ENCODE results near the gene TPRG1L.

The TPRG1L gene

DNA sequence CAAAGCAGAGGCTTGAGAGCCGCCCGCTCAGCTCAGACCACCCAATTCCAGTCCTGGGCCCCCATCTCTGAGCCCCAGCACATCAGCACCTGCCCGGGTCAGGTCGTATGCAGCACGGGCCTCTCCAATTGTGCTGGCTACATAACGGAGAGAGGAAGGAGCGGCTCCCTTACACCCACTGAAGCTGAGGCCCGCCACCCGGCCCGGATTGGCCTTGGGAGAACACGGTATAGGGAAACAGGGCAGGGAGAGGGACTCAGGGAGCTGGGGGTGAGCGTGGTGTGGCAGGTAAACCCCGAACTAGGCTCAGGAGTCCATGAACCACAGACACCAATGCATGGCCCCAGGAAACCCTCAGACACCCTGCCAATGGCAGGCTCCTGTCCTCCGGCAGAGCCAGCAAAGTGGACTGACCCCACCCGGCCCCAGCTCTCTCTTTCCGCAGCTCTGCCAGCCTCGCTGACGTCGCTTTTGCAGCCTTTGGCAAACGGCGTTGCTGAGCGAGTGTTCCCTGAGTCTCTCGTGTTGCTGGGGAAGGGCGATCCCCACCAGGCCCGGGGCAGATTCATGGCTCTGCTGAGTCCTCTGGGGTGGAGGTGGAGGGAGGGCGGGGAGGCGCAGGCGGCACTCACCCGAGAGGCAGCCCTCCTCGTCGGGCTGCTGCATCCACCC lies 30.0 kb upstream of the TPRG1L start:
- DNase-seq (ENCODE audit: low read depth) = no peak

DNA sequence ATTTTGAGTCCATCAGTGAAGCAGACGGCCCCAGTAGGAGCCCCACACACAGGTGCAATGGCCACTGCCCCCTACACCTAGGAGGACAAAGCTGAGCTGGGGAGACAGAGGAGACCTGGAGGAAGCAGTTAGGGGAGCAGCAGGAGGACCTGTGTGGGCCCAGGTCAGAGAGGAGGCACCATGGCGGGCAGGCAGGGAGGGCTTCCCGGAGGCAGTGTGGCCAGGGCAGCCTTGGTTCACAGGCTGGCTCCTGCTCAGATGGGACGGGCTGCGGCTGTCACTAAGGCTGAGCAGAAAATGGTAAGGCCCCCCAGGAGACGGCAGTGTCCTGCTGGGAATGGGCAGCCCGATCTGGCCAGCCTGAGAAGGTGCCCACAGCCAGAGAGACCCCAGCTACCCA lies 28.9 kb upstream of the TPRG1L start:
- no peak for DNase-seq (ENCODE audit: low read depth)

DNA sequence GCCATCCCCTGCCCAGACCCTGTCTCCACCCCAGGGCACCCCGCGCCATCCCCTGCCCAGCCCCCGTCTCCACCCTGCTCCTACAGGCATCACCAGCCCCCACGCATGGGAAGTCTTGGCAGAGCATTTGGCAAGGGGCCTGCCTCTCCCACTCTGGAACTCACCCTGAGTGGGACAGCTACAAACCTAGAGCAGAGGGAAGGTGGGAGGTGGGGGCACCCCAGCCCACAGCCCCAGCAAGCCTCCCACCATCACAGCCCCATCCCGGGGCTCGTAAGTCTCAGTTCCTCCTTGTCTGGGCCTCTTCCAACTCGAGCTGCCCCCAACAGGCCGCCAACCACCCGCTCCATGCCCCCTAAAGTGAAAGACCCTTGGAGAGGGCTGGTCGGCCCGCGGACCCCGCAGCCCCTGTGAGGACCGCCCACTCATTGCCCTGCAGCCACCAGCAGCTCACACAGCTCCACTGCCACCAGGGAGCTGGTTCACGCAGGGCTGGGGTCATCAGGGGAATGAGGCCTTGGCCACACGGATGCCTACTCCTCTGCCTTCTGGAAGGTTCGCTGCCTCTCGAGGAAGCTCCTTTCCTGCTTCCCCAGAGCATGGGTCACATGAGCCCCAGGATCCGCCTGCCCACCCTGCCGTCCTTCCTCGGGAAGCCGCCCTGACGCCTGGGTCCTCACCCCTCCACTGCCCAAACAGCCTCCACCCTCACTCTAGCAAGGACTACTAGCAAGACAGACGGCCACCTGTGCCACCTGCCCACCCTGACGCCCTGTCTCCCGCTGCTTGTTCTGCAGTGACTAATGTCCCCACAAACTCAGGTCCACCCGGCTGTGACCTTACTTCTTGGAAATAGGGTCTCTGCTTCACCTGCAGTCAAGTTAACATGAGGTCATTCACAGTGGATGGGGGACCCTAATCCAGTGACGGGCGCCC lies 27.9 kb upstream of the TPRG1L start:
- DNase-seq (ENCODE audit: low read depth) = no peak

DNA sequence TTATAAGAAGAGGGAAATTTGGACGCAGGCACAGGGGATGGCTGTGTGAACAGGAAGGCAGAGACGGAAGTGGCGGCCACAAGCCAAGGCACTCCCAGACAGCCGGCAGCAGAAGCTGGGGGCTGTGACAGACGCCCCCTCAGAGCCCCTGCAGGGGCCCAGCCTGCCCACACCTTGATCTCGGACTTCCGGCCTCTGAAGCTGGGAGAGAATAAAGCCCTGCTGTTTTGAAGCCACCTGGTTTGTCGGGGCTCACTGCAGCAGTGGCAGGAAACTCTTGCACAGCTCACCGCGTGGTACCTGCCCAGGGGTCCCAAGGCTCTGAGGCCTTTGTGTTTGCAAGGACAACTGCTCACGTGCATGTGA lies 27.2 kb upstream of the TPRG1L start:
- no peak for DNase-seq (ENCODE audit: low read depth)

DNA sequence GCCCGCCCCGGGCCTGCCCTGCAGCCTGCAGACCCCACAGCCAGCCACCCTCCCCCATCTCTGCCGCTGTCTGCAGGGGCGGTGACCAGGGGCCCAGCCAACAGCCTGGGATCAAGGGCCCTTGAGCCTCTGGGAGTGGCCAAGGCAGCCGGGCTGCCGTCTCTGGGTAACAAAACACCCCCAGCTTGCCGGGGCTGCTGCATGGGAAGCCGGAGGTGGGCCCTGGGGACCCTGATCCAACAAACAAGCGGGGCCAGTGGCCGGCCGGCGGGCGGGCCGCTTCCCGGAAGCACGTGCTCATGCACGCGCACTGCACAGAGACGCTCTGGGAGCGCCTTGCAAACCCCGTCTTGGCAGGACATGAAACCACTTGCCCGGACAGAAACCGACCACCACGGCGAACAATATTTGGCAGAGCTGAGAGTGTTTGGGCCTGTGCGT lies 26.7 kb upstream of the TPRG1L start:
- DNase-seq (ENCODE audit: low read depth) = no peak

DNA sequence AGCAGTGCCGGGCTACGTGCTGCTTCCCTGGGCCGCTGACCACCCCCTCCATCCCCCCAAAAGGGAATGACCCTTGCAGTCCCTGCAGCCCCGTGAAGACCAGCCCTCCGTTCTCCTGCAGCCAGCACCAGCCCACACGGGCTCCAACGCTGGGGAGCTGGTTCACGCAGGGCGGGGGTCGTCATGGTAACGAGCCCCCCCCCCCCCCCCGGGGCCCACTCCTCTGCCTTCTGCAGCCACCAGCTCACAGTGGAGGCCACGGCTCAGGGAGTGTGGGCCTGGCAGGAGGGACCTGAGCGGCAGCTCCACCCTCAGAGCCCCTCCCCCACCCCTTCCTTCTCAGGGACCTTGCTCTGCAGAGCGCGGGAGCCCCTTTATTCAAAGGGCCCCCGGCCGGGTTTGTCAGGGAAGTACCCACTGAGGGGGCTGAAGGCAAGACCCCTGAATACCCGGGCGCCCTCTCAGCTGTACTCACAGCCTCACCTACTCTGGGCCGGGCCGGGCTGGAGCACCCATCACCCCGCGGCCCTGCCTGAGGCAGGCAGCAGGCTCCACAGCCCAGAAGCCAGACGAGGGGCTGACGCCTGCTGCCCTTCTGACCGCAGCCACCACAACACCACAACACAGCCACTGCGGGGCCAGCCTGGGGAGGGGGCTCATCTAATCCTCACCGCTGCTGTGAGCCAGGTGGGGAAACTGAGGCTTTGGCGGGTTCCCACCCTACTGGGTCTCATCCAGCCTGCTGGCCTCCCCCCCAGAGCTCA lies 26.1 kb upstream of the TPRG1L start:
- no peak for DNase-seq (ENCODE audit: low read depth)

DNA sequence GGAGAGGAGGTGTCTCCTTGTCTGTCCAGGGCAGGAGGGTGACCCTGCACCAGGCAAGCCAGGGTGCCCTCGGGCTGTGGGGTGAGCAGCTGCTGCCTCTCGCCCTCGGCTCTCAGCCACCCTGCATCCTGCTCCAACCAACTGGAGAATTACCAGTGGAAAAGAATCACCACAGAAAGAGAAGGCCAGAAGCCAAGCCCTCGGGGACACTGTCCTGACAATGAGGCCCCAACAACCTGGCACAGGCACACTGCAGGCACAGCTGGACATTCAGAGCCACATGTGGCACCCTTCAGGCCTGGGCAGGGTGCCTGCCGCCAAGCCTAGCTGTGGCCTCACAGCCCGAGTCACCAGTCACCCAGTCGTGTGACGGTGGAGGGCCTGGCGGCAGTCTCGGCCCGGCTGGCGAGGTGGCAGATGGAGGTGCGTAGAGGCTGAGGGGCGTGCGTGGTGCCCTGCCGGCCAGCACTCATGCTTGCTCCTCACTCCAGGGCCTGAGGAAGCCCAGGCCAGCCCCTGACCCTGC lies 25.5 kb upstream of the TPRG1L start:
- no peak for DNase-seq (ENCODE audit: low read depth)

DNA sequence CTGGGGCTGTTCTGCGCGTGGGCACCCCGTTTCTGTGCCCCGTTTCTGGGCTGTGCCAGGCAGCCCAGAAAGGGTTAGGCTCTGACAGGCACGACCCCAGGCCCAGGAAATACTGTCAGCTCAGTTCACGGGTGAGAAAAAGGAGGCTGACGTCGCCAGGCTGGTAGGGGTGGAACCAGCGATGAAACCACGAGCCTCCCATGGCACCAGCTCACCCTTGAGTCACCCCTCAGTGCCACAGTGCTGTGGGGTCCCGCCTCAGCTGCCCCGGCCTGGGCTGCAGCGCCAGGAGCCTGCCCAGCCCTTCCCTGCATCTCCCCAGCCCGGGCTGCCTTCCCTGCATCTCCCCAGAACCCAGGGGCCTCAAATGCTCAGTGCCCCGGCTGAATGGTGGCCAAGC lies 25.0 kb upstream of the TPRG1L start:
- DNase-seq (ENCODE audit: low read depth) = no peak

DNA sequence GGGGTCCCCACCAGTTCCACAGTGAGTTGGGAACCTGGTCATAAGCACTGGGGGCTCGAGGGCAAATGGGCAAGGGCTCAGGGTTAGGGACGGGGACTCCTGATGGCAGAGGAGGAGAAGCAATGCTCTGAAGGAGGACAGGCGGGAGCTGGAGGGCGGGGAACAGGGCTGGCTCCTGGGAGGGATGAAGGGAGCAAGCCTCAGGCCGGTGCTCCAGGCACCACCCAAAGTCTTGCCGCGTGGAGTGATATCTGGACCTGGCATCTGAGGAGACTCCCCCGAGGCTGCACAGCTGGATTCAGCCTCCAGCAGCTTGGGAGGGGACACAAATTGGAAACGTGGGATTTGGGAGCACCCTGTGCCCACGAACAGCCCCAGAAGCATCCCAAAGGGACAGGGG lies 24.5 kb upstream of the TPRG1L start:
- no peak for DNase-seq (ENCODE audit: low read depth)

DNA sequence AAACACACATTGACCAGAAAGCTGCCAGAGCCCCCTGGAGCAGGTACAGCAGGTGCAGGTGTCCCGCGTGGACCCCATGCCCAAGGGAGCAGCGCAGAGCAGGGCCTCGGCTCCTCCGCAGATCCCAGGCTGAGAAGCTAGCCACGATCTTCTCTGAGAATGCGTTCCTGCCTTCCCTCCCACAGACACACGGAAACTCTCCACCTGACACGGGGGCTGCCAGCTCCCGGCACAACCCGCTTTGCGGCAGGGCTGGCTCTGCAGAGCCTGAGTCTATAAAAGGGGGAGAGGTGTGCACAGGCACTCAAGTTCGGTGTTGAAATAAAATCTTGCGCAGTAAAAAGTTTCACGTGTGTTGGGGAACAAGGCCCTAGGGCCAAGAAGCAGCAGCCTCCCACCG lies 23.1 kb upstream of the TPRG1L start:
- no peak for DNase-seq (ENCODE audit: low read depth)

DNA sequence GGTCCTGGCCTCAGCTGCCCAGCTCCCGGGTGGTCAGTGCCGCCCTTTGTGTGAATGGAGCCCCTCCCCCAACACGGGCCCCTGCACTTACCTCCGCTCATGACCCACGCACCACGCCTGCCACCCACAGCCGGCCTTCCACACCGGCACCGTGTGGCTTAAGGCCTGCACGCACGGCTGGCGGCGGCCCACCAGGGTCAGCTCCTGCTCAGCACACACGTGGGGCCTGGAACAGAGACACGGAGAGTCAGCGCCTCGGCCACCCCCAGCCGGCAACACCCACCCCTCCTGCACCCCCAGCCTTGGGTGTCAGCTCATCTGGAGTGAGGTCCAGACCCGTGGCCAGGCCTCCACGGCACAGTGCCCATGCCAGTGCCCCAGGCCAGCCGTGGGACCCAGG lies 22.4 kb upstream of the TPRG1L start:
- DNase-seq (ENCODE audit: low read depth) = no peak

DNA sequence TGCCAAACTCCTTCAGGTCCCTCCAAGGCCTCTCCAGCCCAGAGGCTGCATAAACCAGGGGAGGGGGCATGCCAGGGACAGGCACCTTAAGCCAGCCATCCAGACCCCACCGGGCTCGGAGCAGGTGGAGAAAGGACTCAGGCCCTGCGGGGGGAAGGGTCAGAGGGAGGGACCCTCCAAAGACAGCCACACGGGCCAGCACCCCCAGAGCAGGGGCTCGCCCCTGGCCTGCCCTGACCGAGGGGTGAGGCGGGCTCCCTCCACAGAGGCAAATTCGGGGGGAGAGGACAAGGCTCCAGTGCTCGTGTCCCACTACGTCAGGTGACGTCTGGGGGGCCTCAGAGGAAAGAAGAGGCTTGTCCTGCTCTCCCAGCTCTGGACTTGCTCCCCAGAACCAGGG lies 21.7 kb upstream of the TPRG1L start:
- no peak for DNase-seq (ENCODE audit: low read depth)

DNA sequence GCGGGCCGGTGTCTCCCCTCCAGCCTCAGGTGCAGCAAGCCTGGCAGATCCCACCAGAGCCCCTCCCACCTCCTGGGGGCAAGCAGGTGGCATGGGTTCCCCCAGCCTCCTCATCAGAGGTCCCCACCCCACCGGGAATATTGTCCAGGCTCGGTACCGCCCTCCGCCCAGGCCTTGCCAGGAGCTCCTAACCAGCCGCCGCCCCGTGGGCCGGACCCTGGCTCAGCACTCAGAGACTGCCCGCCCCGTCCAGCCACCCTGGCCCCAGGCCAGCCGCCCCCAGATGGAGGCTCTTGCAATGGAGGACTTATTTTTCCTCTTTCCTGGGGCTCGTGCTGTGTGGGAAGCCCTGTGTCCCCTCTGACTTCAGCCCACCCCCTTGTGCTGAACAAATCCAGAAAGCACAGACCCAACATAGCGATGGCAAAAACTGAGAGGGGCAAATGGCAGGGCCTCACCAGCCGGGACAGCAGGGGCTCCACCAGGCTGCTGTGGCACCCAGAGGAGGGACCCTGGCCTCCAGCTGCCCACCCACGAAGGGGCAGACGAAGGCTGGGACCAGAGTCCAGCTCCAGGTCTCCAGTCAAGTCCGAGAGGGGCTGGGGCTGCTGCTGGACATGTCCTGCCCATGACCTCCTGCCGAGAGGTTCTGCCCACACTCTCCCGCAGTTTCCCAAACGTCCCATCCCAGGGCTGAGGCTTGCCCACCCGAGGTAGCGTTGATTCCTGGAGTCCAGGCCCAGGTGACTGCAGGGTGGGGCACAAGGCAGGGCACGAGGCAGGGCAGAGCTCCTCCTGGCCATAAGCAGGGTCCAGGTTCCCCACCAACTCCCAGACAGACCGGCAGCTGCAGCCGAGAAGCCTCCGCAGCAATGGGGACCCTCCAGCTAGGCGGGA lies 21.0 kb upstream of the TPRG1L start:
- DNase-seq (ENCODE audit: low read depth) = no peak

DNA sequence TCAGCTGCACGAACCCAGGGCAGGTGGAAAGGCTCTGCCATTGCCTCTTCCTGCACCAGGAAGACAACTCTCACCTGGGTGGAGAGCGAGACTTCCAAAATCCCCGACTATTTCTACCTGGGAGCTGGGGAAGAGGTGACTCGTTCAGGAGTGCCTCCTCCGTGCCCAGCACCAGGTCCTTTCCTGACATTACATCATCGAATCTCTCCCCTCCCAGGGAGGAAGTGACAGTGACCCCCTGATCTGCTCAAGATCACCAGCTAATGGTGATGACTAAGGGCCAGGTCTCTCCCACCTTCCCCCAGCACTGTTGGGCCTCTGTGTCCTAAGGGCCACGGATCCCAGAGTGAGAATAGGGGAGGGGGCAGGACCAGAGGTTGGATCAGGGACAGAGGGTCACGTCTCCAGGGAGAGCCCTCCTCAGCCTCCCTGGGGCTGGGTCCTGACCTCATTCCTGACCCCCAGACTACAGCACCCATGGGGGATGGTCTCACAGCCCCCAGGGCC lies 20.3 kb upstream of the TPRG1L start:
- no peak for DNase-seq (ENCODE audit: low read depth)

DNA sequence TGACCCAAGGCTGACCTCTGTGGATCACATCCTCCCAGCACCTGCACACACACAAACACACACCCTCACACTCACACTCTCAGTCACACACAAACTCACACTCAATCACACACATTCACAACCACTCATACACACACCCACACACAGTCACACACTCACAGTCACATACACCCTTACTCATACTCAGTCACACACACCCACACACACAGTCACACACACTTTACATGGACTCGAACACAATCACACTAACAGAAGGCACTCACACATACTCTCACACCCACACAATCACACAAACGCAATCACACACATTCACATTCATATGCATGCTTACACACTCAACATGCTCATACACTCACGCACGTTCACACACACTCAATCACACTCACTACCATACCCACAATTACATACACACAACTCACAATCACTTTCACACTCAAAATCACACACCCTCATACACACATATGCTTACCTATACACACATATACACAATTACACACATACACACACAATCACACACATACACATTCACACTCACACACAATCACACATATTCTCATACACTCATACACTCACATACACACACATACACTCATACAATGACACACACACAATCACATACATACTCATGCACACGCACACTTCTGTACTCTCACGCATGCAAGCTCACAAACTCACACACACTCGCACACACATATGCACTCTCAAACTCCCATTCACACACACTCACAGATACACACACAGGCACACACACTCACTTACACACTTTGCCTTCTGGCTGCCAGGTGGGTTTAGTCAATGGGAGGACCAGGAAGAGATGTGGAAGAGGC lies 19.6 kb upstream of the TPRG1L start:
- no peak for DNase-seq (ENCODE audit: low read depth)

DNA sequence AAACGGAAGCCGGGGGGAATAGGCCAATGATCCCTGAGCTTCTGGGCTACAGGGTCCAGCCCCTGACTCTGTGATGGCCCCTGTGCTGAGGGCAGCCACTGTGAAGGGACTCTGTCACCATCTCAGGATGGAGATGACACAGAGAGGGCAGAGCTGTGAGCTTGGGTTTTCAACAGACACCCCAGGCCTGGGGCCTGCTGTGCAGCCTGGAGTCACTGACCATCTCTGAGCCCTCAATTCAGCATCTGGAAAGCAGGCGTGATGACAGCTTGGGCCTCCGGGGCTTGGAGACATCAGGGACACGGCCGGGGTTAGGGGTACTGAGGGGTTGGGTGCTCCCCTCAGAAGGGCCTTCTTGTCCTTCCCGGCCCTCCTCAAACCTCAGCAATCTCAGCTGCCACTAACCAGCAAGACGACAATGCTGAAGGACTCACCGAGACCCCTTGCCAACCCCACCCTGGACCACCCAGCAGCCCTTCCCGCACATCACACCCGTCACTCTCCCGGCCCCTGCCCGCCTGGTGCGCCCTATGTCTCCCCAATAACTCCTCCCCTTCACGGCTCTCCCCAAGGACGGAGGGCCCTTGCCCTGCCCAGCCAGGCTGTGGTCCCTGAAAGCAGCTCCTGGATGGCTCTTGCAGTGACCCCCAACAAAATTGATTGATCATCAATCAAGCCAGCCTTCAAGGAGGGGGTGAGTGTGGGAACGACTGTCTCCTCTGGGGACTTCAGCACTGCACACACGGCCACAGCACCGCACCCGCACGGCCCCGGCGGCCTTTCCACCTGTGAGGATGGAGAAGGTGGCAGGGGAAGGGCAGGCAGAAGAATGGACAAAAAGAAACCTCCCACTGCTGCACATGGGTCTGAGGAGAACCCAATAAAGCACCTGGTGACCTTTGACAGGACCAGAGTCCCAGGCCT lies 17.8 kb upstream of the TPRG1L start:
- no peak for DNase-seq (ENCODE audit: low read depth)

DNA sequence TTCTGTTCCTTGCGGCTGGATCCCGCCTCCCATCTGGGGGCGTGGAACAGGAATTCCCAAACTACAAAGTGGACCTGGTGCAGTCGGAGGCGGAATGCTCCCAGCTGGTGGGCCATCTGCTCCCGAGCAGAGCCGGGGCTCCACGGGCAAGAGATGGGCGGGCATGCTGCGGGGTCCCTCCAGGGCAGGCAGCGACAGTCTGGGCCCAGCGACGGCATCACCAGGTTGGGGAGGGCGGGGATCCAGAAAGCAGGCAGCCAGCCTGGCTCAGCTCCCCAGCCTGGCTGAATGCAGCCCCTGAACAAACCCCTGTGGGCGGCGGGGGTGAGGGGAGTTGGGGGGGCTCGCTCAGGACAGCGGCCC lies 17.1 kb upstream of the TPRG1L start:
- DNase-seq (ENCODE audit: low read depth) = no peak

DNA sequence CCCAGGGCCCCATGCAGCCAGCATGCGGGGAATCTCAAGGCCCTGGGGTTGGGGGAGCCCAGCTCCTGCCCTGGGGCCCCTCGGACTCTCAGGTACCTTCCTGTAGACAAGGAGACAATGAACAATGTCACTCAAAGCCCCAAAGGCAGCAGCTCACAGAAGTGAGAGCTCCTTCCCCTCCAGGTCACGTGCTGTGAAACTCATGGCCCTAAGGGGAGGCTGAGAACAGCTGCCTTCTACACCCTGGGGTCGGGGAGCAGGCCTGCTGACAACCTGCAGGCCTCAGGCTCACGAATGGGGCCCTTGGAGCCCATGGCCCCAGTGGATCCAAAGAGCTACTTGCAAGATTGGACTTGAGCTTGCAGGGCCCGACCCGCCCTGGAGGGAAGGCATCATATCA lies 16.7 kb upstream of the TPRG1L start:
- DNase-seq (ENCODE audit: low read depth) = no peak

DNA sequence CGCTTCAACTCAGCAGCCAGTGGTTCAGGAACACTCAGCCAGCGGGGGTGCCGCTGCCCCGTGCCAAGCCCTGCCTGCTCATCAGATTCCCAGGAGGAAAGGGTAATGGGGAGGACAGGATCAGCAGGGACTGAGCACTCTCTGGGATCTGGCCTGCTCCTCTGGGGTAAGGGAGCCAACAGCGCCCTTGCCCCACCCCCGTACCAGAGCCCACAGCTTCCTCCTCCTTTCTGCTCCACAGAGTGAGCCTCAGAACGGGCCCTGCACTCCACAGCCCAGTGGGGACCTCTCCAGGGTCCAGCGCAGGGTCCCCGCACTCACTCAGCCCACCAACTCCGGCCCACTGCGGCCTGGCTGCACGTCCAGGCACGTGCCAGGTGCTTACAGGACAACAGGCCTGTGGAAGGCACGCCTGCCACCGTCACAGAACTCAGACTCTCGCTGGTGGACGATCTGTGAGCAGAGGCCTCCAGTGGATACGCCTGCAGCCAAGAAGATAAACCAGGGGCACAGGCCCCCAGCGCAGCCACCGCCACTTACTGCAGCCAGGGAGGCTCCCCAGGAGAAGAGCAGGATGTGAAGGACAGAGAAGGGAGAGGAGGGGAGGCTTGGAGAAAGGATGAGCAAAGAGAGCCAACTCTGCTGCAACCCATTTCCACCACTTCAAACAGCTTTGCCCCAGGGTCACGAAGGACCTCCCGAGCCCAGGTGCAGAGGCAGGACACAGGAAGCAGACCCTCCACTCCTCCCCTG lies 15.6 kb upstream of the TPRG1L start:
- no peak for DNase-seq (ENCODE audit: low read depth)

All from activated T-helper 9 cell treated with anti-CD3 and anti-CD28 coated beads, Interleukin-2, amount 50 U/mL, for 16 hours (primary cell).